T47D (cell line): Measurements from ENCODE around the gene EXT2.
A peak's percentile ranks its signal among the peaks of the same experiment; 100 is the strongest.

ENCODE experiments used
- DNase-seq, 2 experiments: peaks; one replicate each; pipeline versions ENCODE4 v3.0.0 to v3.0.0-alpha.2; 2011 to 2012; ENCODE audit warnings: low read depth in 1 of 2, low spot score in 1 of 2
- JUND ChIP-seq: IDR thresholded peaks from 2 replicates; pipeline ENCODE4 v1.6.1; 2012; ENCODE audit warnings: low read depth
- in situ Hi-C: cut with HindIII; loops from 2 replicates; pipeline ENCODE4 v1.10.0; 2016; ENCODE audit warnings: low sequenced_read_pairs, low pct_unique_long_range_greater_than_20kb

EXT2 gene

GRCh38 chr11:44229624-44230023, 134.1 kb downstream of the EXT2 start:
- in situ Hi-C loops: no loop called here
- TF ChIP-seq JUND: no peak
- no peak for DNase-seq

GRCh38 chr11:44235765-44236201, 140.3 kb downstream of the EXT2 start:
- TF ChIP-seq JUND: no peak
- DNase-seq: no peak
- in situ Hi-C loops: no loop called here

- no peak for DNase-seq
- in situ Hi-C loops: no loop called here
- no peak for TF ChIP-seq JUND
Measured at GRCh38 chr11:44236296-44236695, 140.8 kb downstream of the EXT2 start.

- no peak for DNase-seq
- no peak for TF ChIP-seq JUND
- in situ Hi-C loops: no loop called here
Measured at GRCh38 chr11:44237156-44237555, 141.7 kb downstream of the EXT2 start.

GRCh38 chr11:44241851-44242250, 146.4 kb downstream of the EXT2 start:
- in situ Hi-C loops: no loop called here
- TF ChIP-seq JUND: no peak
- no peak for DNase-seq

GRCh38 chr11:44243086-44243485, 147.6 kb downstream of the EXT2 start:
- in situ Hi-C loops: no loop called here
- DNase-seq: no peak

GRCh38 chr11:44243595-44244343, 148.3 kb downstream of the EXT2 start:
- in situ Hi-C loops: no loop called here
- TF ChIP-seq JUND: no peak
- peak in 1 of 2 experiments; percentile 70 for DNase-seq

More at GRCh38 chr11:44243086-44243485, 147.6 kb downstream of the EXT2 start:
- TF ChIP-seq JUND: no peak

- no peak for TF ChIP-seq JUND
- in situ Hi-C loops: no loop called here
- DNase-seq: no peak
Measured at GRCh38 chr11:44244639-44245310, 149.3 kb downstream of the EXT2 start.

GRCh38 chr11:44246726-44247125, 151.2 kb downstream of the EXT2 start:
- DNase-seq: no peak
- in situ Hi-C loops: no loop called here

GRCh38 chr11:44247508-44247907, 152.0 kb downstream of the EXT2 start:
- no peak for TF ChIP-seq JUND
- in situ Hi-C loops: no loop called here
- no peak for DNase-seq

More at GRCh38 chr11:44246726-44247125, 151.2 kb downstream of the EXT2 start:
- TF ChIP-seq JUND: no peak

GRCh38 chr11:44248109-44248508, 152.6 kb downstream of the EXT2 start:
- in situ Hi-C loops: no loop called here
- no peak for DNase-seq
- TF ChIP-seq JUND: no peak

GRCh38 chr11:44250421-44250820, 154.9 kb downstream of the EXT2 start:
- in situ Hi-C loops: no loop called here
- no peak for DNase-seq

GRCh38 chr11:44252999-44253602, 157.6 kb downstream of the EXT2 start:
- in situ Hi-C loops: no loop called here
- DNase-seq: no peak
- TF ChIP-seq JUND: no peak

More at GRCh38 chr11:44250421-44250820, 154.9 kb downstream of the EXT2 start:
- TF ChIP-seq JUND: no peak
